Measurements from ENCODE around the gene ZNF2.
A peak's percentile ranks its signal among the peaks of the same experiment; 100 is the strongest.

Gene ZNF2

GRCh38 chr2:95206096-95206495 is 40.5 kb downstream of the ZNF2 start:
- no peak for DNase-seq (ENCODE audit: low read depth)

- peak; percentile 44 for DNase-seq (ENCODE audit: low read depth)
Observed at GRCh38 chr2:95207111-95207961, 41.7 kb downstream of the ZNF2 start, which contains the start of gene ZNF892. ZNF892 (plus strand) TSS chr2:95207521; CDS start chr2:95207816, 295 bp downstream.

- DNase-seq (ENCODE audit: low read depth) = no peak
Observed at GRCh38 chr2:95208106-95208505, 42.5 kb downstream of the ZNF2 start.

GRCh38 chr2:95215018-95215612 is 49.5 kb downstream of the ZNF2 start:
- DNase-seq (ENCODE audit: low read depth) = no peak

- no peak for DNase-seq (ENCODE audit: low read depth)
Observed at GRCh38 chr2:95220449-95220848, 54.8 kb downstream of the ZNF2 start.

GRCh38 chr2:95225658-95226057 is 60.0 kb downstream of the ZNF2 start:
- DNase-seq (ENCODE audit: low read depth) = no peak

GRCh38 chr2:95231723-95232122 is 66.1 kb downstream of the ZNF2 start:
- no peak for DNase-seq (ENCODE audit: low read depth)

GRCh38 chr2:95232232-95232631 is 66.6 kb downstream of the ZNF2 start:
- no peak for DNase-seq (ENCODE audit: low read depth)

Measured in non-pigmented ciliary epithelial cell (primary cell).